Right ventricle myocardium inferior (tissue), 1 donor: ENCODE measurements around the gene TSNAX. TPM values are rescaled to one million over a fixed set of nuclear protein-coding genes. Genes with fewer than 3 reads are reported as not detected.
A peak's percentile ranks its signal among the peaks of the same experiment; 100 is the strongest.
"Not testable (repeated sequence)": the region's sequence is repeated elsewhere in the genome, so short reads cannot be mapped to it uniquely, and the experiment has no call there.

Experiments used
- ATAC-seq: fragments of 200-7000 bp; cut with Tn5 transposase; one replicate; pipeline ENCODE4 v1.9.1; 2020; ENCODE audit warnings: mild to moderate bottlenecking, moderate library complexity
- DNase-seq: peaks from one replicate; pipeline ENCODE4 v3.0.0; 2021; ENCODE audit errors: missing footprints
- intact Hi-C: fragments of 100-400 bp; cut with DNase I; formaldehyde crosslinking; loops from one replicate; pipeline ENCODE4 v1.11.0; 2022
- long read RNA-seq: library from polyadenylated mRNA; unstranded; transcript quantifications from one replicate; pipeline ENCODE4 v2.0.0, GENCODE V29; 2021
- total RNA-seq: library from RNA; stranded (reverse); fragmentation: NEBNext Ultra II Directional; extraction: Animal tissue kit (Norgen Biotek cat#: 25700); gene quantifications from one replicate; pipeline ENCODE4 v1.2.1, GENCODE V29; 2021
- donor health status: DM: no; HTN: yes; CAD: no; lungs with severe emphysema.

TSNAX gene, protein sequence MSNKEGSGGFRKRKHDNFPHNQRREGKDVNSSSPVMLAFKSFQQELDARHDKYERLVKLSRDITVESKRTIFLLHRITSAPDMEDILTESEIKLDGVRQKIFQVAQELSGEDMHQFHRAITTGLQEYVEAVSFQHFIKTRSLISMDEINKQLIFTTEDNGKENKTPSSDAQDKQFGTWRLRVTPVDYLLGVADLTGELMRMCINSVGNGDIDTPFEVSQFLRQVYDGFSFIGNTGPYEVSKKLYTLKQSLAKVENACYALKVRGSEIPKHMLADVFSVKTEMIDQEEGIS
- 22.6 TPM for total RNA-seq
- long read RNA-seq, transcript TSNAX-201 (6 exons, 2,650 nt), result major isoform, 18 of 22 reads
- long read RNA-seq, partial matches to known transcripts, result 2 of 22 reads
- long read RNA-seq, other reads (novel, unspliced or antisense), result 2 of 22 reads

DNA sequence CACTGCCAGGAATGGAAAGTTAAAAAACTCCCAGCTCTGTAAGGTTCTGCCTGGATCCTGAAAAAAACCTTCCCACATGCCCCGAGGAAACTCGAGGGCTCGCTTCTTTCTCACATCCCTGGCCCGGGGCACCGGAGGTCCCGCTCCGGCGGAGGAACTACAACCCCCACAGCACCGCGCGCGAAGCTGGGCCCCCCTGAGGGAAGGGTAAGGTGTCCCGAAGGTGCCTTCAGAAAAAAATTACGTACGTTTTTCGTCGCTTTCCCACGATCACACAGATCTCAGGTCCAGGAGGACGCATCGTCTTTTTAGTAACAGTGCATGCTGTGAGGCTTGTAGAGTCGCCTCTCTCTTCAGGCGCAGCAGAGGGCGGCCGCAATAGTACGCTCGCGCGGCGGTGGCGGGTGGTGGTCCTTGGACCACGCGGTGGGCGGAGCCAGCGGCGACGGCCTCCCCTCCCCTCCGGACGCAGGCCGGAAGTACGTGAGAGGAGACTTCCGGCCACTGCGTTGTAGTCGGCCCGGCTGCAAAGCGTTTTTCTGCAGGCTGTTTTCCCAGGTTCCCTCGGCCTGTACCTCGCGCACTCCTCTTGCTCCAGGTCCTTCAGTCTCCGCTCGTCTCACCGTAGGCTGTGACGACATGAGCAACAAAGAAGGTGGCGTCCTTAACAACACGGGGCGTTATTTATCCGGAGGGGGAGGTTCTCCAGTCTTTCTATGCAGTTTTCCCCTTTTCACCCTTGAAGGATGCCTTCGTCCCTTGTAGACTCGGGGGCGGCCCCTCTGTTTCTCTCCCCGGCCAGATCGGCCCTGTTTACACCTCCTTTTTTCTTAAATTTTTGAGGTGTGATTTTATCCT lies at the start of gene TSNAX:
Gene TSNAX (plus strand): TSS at position 498 of the 858 bp plus-strand sequence. CDS start 142 bp downstream, at position 640.
- ATAC-seq (peak; percentile 99), DNase-seq (peak; percentile 94)
- intact Hi-C loops, result loop anchor here (1.0 to 5.0 kb wide), 4 partner anchors 16 to 171 kb away; partner anchors contain the start of gene EGLN1

DNA sequence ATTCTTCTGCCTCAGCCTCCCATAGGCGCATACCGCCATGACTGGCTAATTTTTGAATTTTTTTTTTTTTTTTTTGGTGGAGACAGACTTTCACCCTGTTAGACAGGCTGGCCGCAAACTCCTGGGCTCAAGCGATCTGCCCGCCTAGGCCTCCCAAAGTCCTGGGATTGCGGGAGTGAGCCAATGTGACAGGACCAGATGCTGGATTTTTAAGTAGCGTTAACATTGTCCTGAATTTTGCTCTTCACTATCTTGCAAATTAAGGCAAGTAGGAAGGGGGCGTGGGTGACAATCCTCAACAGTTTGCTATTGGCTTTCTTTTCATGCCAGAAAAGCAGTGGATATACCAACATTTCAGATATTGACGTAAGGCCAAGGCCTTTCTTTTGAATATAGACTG lies 49.7 kb upstream of the TSNAX start:
- ATAC-seq (no peak), DNase-seq (no peak)
- intact Hi-C loops, result no loop called here

GRCh38 chr1:231480008-231480407 lies 48.5 kb upstream of the TSNAX start:
- intact Hi-C loops, result no loop called here
- DNase-seq (no peak), ATAC-seq (no peak)

- DNase-seq (no peak), ATAC-seq (no peak)
- intact Hi-C loops, result no loop called here
Measured at GRCh38 chr1:231481289-231481688, 47.2 kb upstream of the TSNAX start.

GRCh38 chr1:231485029-231485784 lies 43.3 kb upstream of the TSNAX start:
- DNase-seq (no peak), ATAC-seq (no peak)
- intact Hi-C loops, result no loop called here

DNA sequence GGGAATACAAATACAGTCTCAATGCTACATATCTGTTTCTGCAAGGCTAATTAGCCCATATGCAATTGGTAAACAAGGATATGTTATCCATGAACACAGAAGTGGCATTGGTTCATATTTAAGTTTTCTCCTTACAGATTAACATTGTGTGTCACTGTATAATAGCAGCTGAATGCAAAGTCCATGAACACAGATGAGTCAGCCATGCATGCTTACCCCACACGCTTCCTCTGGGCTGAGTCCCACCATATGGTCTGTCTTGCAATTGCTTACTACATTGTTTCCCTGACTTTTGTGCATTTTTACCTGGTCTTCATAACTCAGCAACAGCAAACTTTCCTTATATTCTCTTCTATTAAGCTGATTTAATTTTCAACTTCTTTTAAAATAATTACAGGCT lies 41.5 kb upstream of the TSNAX start:
- ATAC-seq, result no peak
- intact Hi-C loops, result no loop called here
- no peak for DNase-seq

- ATAC-seq, result no peak
- DNase-seq, result no peak
- intact Hi-C loops, result no loop called here
Measured at GRCh38 chr1:231487910-231488309, 40.6 kb upstream of the TSNAX start.

GRCh38 chr1:231493421-231494185 lies 34.9 kb upstream of the TSNAX start:
- no peak for ATAC-seq
- intact Hi-C loops, result no loop called here
- no peak for DNase-seq

DNA sequence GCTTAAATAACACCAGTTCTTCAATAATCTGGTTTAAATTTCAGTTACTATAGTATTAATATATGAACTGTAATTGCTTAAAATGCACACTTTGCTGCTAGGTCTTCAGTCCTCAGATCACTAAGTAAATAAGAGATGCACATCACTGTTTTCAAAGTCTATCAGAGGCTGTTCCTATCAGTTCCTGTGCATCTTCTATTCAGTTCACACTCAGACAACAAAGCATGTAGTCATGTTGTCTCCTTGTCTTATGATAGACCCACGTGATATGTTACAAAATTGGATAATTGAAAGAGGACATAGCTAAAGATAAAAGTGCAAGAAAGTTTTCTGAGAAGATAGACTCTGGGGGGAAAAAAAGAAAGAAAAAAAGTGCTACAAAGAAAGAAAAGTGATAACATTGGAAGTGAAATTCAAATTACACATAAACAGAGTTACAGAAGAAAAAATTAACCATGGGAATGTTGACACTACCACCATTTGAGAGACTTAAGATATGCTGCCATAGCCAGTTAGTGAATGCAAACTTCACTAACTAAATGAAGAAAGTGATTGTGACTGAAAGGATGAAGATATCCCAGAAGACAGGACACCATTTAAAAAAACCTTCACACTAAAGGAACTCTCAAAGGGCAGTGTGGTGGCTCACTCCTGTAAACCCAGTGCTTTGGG lies 33.9 kb upstream of the TSNAX start:
- ATAC-seq, result no peak
- intact Hi-C loops, result no loop called here
- no peak for DNase-seq

- DNase-seq, result no peak
- intact Hi-C loops, result no loop called here
- ATAC-seq, result no peak
Measured at GRCh38 chr1:231497629-231498152, 30.8 kb upstream of the TSNAX start.

DNA sequence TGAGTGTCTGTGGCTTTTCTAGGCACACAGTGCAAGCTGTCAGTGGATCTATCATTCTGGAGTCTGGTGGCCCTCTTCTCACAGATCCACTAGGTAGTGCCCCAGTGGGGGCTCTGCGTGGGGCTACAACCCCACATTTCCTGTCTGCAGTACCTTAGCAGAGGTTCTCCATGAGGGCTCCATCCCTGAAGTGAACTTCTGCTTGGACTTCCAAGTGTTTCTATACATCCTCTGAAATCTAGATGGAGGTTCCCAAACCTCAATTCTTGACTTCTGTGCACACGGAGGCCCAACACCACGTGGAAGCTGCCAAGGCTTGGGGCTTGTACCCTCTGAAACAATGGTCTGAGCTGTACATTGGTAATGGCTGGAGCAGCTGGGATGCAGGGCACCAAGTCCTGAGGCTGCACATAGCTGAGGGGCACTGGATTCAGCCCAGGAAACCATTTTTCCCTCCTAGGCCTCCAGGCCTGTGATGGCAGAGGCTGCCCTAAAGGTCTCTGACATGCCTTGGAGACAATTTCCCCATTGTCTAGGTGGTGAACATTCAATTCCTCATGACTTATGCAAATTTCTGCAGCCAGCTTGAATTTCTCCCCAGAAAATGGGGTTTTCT lies 29.2 kb upstream of the TSNAX start:
- ATAC-seq (no peak), DNase-seq (no peak)
- intact Hi-C loops, result no loop called here

- intact Hi-C loops, result no loop called here
- ATAC-seq (no peak), DNase-seq (no peak)
Measured at GRCh38 chr1:231500666-231501065, 27.8 kb upstream of the TSNAX start.

GRCh38 chr1:231503168-231503567 lies 25.3 kb upstream of the TSNAX start:
- DNase-seq, ATAC-seq, intact Hi-C loops: not testable (repeated sequence)

DNA sequence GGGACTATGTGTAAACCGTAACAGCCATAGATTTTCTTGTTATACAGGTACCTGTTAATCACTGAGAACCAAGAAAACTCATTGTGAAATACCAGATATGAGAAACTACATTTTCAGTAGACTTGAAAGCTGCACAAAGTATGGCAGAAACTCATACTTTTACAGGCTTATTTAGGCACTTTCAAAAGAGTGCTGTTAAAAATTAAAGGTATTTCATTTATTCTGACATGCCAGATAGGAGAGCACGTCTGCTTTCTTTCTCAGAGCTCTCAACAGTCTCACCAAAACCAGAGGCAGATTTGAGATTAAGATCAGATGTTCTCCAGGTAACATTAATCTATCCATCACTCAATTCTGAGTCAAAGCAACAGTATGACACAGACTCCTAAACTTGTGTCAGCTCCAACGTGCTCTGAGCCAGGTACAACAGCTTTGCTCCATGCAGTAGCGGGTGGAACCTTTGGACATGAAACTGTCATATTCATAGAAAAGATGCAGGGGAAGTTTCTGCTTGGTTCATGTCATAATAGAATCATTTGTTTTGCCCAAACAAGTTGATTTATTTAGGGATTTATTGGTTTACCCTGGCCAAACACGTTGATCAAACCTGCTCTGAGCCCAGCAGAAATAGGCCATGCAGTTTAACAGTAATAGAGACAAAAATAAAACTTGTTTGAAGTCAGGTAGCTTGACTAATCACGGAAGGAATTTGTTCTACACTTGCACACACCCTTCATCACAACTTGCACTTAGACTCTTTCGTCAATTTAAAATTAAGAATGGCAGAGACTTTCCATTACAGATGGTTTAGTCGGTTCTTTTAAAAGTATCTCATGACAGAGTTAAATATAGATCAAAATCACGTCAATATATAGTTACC lies 20.8 kb upstream of the TSNAX start:
- intact Hi-C loops, result no loop called here
- DNase-seq (no peak), ATAC-seq (no peak)

DNA sequence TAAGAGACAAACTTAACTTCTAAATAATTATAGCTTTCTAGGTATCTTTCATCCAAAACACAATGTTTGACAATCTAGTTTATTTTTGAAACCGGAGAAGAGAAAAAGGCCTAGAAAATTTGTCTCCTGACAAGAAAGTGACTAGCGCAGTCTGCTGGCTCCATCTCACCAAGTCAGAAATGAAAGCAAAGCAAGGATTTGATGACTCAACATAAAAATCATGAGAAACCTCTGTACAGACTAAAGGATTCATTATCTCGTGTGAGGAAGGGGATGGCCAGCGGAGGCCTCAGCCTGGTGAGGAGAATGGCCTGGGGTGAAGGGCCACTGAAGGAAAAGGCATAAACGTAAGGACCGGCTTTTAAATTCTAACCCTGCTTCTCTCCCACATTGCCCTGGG lies 20.0 kb upstream of the TSNAX start:
- DNase-seq (no peak), ATAC-seq (no peak)
- intact Hi-C loops, result no loop called here

DNA sequence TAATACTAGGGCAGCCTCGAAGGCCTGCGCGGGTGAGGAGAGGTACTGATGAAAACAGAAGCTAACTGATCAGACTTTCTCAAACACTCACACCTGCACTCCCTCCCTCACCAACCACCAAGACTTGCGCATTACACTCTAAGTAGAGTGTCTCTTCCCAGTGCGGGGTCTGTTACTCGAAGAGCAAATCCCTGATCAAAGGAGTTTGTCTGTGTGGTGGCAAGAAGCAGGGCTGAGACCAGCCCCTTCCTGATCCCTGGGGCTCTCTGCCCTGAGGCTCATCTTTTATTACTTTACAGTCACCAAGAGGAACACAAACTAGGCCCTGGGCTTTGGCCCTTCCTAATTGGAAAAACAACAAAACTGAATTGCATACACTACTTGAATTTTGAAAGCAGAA lies 19.5 kb upstream of the TSNAX start:
- ATAC-seq, result no peak
- intact Hi-C loops, result no loop called here
- no peak for DNase-seq
